ENCODE data around the gene STAG2. TPM values are rescaled to one million over a fixed set of nuclear protein-coding genes. Genes with fewer than 3 reads are reported as not detected.

Gene STAG2
- total RNA-seq, 1 donor from 2014 or later = 132 TPM

DNA sequence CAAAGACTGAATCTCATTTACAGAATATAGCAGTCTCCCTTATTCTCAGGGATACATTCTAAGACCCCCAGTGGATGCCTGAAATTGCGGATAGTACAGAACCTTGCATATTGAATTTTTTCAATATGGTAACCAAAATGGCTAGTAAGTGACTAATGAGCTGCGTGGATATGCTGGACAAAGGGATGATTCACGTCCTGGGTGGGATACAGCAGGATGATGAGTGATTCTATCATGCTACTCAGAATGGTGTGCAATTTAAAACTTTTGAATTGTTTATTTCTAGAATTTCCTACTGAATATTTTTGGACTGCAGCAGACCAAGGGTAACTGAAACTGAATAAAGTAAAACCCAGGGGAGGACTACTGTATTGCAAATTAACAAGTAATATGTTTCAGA lies 66.7 kb downstream of the STAG2 start:
- no peaks in the 10 kb centered on the region for H3K9me3 Mint-ChIP-seq
- H3K36me3 Mint-ChIP-seq = peaks cover 17% of the 10 kb centered on the region
- no peak for DNase-seq (ENCODE audit: low spot score)
- no peak overlapping the region for H3K4me3 Mint-ChIP-seq
- no peaks in the 10 kb centered on the region for H3K4me1 ChIP-seq
- no peak for TF ChIP-seq EZH2phosphoT487 (IDR thresholded peaks at IDR 0.05)
- TF ChIP-seq, protein P1, sequence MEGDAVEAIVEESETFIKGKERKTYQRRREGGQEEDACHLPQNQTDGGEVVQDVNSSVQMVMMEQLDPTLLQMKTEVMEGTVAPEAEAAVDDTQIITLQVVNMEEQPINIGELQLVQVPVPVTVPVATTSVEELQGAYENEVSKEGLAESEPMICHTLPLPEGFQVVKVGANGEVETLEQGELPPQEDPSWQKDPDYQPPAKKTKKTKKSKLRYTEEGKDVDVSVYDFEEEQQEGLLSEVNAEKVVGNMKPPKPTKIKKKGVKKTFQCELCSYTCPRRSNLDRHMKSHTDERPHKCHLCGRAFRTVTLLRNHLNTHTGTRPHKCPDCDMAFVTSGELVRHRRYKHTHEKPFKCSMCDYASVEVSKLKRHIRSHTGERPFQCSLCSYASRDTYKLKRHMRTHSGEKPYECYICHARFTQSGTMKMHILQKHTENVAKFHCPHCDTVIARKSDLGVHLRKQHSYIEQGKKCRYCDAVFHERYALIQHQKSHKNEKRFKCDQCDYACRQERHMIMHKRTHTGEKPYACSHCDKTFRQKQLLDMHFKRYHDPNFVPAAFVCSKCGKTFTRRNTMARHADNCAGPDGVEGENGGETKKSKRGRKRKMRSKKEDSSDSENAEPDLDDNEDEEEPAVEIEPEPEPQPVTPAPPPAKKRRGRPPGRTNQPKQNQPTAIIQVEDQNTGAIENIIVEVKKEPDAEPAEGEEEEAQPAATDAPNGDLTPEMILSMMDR (IDR thresholded peaks at IDR 0.05) = no peak
- TF ChIP-seq EZH2 (IDR thresholded peaks at IDR 0.05) = no peak
- no peak overlapping the region for H3K4me3 ChIP-seq
- H3F3A ChIP-seq (ENCODE audit: low read depth) = no peaks in the 10 kb centered on the region
- H3K27ac Mint-ChIP-seq = no peak overlapping the region
- H3K9me3 ChIP-seq (ENCODE audit: low read depth) = peaks cover 6% of the 10 kb centered on the region
- H3K9ac ChIP-seq = no peak overlapping the region
- H3K4me2 ChIP-seq = no peak overlapping the region
- H3K79me2 ChIP-seq (ENCODE audit: low read depth) = peaks cover 53% of the 10 kb centered on the region
- H3K27me3 Mint-ChIP-seq (ENCODE audit: insufficient read depth, low read depth) = no peaks in the 10 kb centered on the region
- H4K20me1 ChIP-seq (ENCODE audit: low read depth) = peaks cover 12% of the 10 kb centered on the region
- H3K27ac ChIP-seq = no peak overlapping the region
- H2AFZ ChIP-seq (replicated peaks) = no peak overlapping the region
- H3K4me1 Mint-ChIP-seq = no peaks in the 10 kb centered on the region
- no peaks in the 10 kb centered on the region for H3K27me3 ChIP-seq
- H3K36me3 ChIP-seq = peaks cover 8% of the 10 kb centered on the region

DNA sequence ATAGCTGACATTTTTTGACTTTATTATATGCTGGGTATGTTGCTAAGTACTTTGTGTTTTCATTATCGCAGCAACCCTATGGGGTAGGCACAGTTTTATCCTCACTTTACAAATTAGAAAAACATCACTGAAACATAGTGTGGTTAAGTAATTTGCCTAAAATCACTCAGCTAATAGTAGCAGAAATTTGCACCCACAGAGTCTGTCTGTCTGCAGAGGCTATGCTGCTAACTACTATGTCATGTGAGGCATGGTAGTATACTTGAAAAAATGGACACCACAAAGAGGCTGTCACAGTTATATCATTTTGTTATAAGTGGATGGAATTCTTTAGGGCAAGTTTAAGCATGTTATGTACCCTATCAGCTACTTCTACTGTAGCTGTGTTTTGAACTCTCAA lies 69.0 kb downstream of the STAG2 start:
- Histone ChIP-seq H3K9ac (no peak overlapping the region), H3K36me3 (peaks cover 8% of the 10 kb centered on the region), H3K9me3 (ENCODE audit: low read depth) (peaks cover 6% of the 10 kb centered on the region), H2AFZ (replicated peaks) (no peak overlapping the region), H3K4me1 (no peaks in the 10 kb centered on the region), H3K79me2 (ENCODE audit: low read depth) (peaks cover 45% of the 10 kb centered on the region), H3K27ac (no peak overlapping the region), H3K27me3 (no peaks in the 10 kb centered on the region), H4K20me1 (ENCODE audit: low read depth) (peaks cover 2% of the 10 kb centered on the region), H3K4me2 (no peak overlapping the region), H3K4me3 (no peak overlapping the region), H3F3A (ENCODE audit: low read depth) (no peaks in the 10 kb centered on the region)
- H3K36me3 Mint-ChIP-seq = peaks cover 16% of the 10 kb centered on the region
- H3K27ac Mint-ChIP-seq = no peak overlapping the region
- TF ChIP-seq EZH2phosphoT487 (IDR thresholded peaks at IDR 0.05) (no peak), EZH2 (IDR thresholded peaks at IDR 0.05) (no peak)
- TF ChIP-seq, protein P1 (IDR thresholded peaks at IDR 0.05) = no peak
- no peaks in the 10 kb centered on the region for H3K9me3 Mint-ChIP-seq
- H3K4me1 Mint-ChIP-seq = no peaks in the 10 kb centered on the region
- no peak overlapping the region for H3K4me3 Mint-ChIP-seq
- no peak for DNase-seq (ENCODE audit: low spot score)
- H3K27me3 Mint-ChIP-seq (ENCODE audit: insufficient read depth, low read depth) = no peaks in the 10 kb centered on the region

DNA sequence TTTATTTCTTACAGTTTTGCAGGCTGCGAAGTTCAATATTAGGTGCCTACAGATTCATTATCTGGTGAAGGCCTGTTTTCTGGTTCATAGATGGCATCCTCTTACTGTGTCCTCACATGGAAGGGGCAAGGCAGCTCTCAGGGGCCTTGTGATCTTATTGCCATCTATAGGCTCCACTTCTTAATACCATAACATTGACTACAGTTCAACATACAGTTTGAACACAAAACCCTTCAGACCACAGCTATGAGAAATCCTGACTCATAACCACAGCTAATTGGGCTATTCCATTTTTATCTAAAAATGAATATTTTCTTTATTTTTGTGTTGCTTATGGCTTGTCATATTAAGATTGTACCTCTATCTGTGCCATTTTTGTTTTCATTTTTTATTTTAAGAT lies 72.3 kb downstream of the STAG2 start:
- Histone ChIP-seq H2AFZ (replicated peaks) (no peak overlapping the region), H3K9me3 (ENCODE audit: low read depth) (no peaks in the 10 kb centered on the region), H3K4me3 (no peak overlapping the region), H3K79me2 (ENCODE audit: low read depth) (peaks cover 31% of the 10 kb centered on the region), H4K20me1 (ENCODE audit: low read depth) (peaks cover 4% of the 10 kb centered on the region), H3K27ac (no peak overlapping the region), H3K4me2 (no peak overlapping the region), H3K9ac (no peak overlapping the region), H3F3A (ENCODE audit: low read depth) (no peaks in the 10 kb centered on the region), H3K4me1 (no peaks in the 10 kb centered on the region), H3K27me3 (no peaks in the 10 kb centered on the region), H3K36me3 (peaks cover 13% of the 10 kb centered on the region)
- no peak for DNase-seq (ENCODE audit: low spot score)
- no peak overlapping the region for H3K27ac Mint-ChIP-seq
- no peak overlapping the region for H3K4me3 Mint-ChIP-seq
- H3K36me3 Mint-ChIP-seq = peaks cover 7% of the 10 kb centered on the region
- no peaks in the 10 kb centered on the region for H3K4me1 Mint-ChIP-seq
- no peaks in the 10 kb centered on the region for H3K9me3 Mint-ChIP-seq
- TF ChIP-seq, protein P1 (IDR thresholded peaks at IDR 0.05) = no peak
- TF ChIP-seq EZH2phosphoT487 (IDR thresholded peaks at IDR 0.05) = no peak
- no peak for TF ChIP-seq EZH2 (IDR thresholded peaks at IDR 0.05)
- no peaks in the 10 kb centered on the region for H3K27me3 Mint-ChIP-seq (ENCODE audit: insufficient read depth, low read depth)

All from neural progenitor cell (in vitro differentiated cells).